Measurements from ENCODE around the gene SYT7. TPM values are rescaled to one million over a fixed set of nuclear protein-coding genes. Genes with fewer than 3 reads are reported as not detected.

Gene SYT7
- total RNA-seq, 1 donor from 2014 or later, result 4.1 TPM

GRCh38 chr11:61607426-61607825 is 26.6 kb upstream of the SYT7 start:
- DNase-seq (ENCODE audit: low read depth, low spot score), result no peak
- no peak overlapping the region for H3K27ac Mint-ChIP-seq (ENCODE audit: unreplicated experiment)
- H3K36me3 Mint-ChIP-seq (ENCODE audit: low read depth), result no peaks in the 10 kb centered on the region
- TF ChIP-seq, protein P1, sequence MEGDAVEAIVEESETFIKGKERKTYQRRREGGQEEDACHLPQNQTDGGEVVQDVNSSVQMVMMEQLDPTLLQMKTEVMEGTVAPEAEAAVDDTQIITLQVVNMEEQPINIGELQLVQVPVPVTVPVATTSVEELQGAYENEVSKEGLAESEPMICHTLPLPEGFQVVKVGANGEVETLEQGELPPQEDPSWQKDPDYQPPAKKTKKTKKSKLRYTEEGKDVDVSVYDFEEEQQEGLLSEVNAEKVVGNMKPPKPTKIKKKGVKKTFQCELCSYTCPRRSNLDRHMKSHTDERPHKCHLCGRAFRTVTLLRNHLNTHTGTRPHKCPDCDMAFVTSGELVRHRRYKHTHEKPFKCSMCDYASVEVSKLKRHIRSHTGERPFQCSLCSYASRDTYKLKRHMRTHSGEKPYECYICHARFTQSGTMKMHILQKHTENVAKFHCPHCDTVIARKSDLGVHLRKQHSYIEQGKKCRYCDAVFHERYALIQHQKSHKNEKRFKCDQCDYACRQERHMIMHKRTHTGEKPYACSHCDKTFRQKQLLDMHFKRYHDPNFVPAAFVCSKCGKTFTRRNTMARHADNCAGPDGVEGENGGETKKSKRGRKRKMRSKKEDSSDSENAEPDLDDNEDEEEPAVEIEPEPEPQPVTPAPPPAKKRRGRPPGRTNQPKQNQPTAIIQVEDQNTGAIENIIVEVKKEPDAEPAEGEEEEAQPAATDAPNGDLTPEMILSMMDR (conservative IDR thresholded peaks at IDR 0.05), result no peak
- H3K27me3 Mint-ChIP-seq (ENCODE audit: low read depth), result peaks cover 3% of the 10 kb centered on the region
- H3K4me1 Mint-ChIP-seq, result peaks cover 16% of the 10 kb centered on the region
- no peaks in the 10 kb centered on the region for H3K9me3 Mint-ChIP-seq
- no peak overlapping the region for H3K4me3 Mint-ChIP-seq

GRCh38 chr11:61603667-61604066 is 22.8 kb upstream of the SYT7 start:
- no peak for DNase-seq (ENCODE audit: low read depth, low spot score)
- no peaks in the 10 kb centered on the region for H3K36me3 Mint-ChIP-seq (ENCODE audit: low read depth)
- peaks cover 4% of the 10 kb centered on the region for H3K4me1 Mint-ChIP-seq
- peaks cover 21% of the 10 kb centered on the region for H3K27me3 Mint-ChIP-seq (ENCODE audit: low read depth)
- no peak overlapping the region for H3K27ac Mint-ChIP-seq (ENCODE audit: unreplicated experiment)
- TF ChIP-seq, protein P1 (conservative IDR thresholded peaks at IDR 0.05), result no peak
- no peak overlapping the region for H3K4me3 Mint-ChIP-seq
- no peaks in the 10 kb centered on the region for H3K9me3 Mint-ChIP-seq

DNA sequence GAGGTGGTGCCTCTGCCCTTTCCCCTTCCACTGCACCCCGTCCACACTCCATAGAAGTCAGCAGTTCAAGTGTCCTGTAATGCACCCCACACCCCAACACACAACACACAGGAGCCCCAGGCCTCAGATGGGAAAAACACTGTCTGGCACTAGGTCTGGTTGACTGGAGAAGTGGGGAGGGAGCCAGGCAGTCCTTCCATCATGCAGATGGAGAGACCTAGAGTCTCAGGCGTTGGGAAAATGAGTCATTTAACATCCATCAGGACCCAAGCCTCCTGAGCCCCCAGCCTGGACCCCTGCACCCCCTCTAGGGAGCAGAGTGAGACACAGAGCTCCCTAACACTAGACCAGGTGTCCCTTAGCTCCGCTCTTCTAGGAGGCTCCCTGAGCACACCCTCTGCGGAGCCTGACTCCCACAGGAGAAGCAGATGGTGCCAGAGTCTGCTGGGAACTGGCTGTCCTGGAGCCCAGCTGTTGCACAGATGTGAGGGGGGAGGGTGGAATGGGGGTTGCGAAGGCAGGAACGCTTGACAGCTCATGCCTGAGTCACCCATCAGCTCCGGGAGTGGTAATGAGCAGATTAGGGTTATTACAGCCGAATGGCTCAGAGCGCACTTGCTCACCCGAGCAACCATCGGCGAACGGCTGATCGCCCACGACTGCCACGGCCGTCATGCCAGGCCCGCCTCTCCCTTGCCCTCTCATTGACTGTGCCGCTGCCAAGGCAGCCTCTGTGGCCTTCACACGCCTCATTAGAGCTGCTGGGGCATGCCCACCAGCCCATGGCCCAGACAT is 22.1 kb upstream of the SYT7 start:
- peaks cover 26% of the 10 kb centered on the region for H3K27me3 Mint-ChIP-seq (ENCODE audit: low read depth)
- no peaks in the 10 kb centered on the region for H3K36me3 Mint-ChIP-seq (ENCODE audit: low read depth)
- H3K4me1 Mint-ChIP-seq, result peaks cover 4% of the 10 kb centered on the region
- no peak overlapping the region for H3K27ac Mint-ChIP-seq (ENCODE audit: unreplicated experiment)
- no peak overlapping the region for H3K4me3 Mint-ChIP-seq
- TF ChIP-seq, protein P1 (conservative IDR thresholded peaks at IDR 0.05), result no peak
- H3K9me3 Mint-ChIP-seq, result no peaks in the 10 kb centered on the region
- DNase-seq (ENCODE audit: low read depth, low spot score), result no peak

GRCh38 chr11:61601512-61601911 is 20.6 kb upstream of the SYT7 start:
- Mint-ChIP-seq H3K36me3 (ENCODE audit: low read depth) (no peaks in the 10 kb centered on the region), H3K4me3 (no peak overlapping the region), H3K9me3 (no peaks in the 10 kb centered on the region), H3K27ac (ENCODE audit: unreplicated experiment) (no peak overlapping the region), H3K27me3 (ENCODE audit: low read depth) (peaks cover 26% of the 10 kb centered on the region), H3K4me1 (peaks cover 4% of the 10 kb centered on the region)
- DNase-seq (ENCODE audit: low read depth, low spot score), result no peak
- TF ChIP-seq, protein P1 (conservative IDR thresholded peaks at IDR 0.05), result no peak

- H3K4me3 Mint-ChIP-seq, result no peak overlapping the region
- no peak for DNase-seq (ENCODE audit: low read depth, low spot score)
- H3K27me3 Mint-ChIP-seq (ENCODE audit: low read depth), result peaks cover 23% of the 10 kb centered on the region
- TF ChIP-seq, protein P1 (conservative IDR thresholded peaks at IDR 0.05), result no peak
- no peaks in the 10 kb centered on the region for H3K9me3 Mint-ChIP-seq
- no peaks in the 10 kb centered on the region for H3K36me3 Mint-ChIP-seq (ENCODE audit: low read depth)
- H3K27ac Mint-ChIP-seq (ENCODE audit: unreplicated experiment), result no peak overlapping the region
- peaks cover 4% of the 10 kb centered on the region for H3K4me1 Mint-ChIP-seq
These were observed 19.3 kb upstream of the SYT7 start for GRCh38 chr11:61599968-61600710.
